GM12891 (cell line): ENCODE data around the gene EFCAB12.

Experiments
- PAX5 ChIP-seq: IDR thresholded peaks from 2 replicates; pipeline ENCODE4 v1.6.1; 2011; ENCODE audit warnings: low read length, moderate library complexity, mild to moderate bottlenecking; ENCODE audit not compliant: insufficient read depth, severe bottlenecking
- POLR2A ChIP-seq: IDR thresholded peaks from 2 replicates; pipeline ENCODE4 v1.6.1; 2011; ENCODE audit warnings: low read depth, low read length, control low read depth
- POLR2AphosphoS5 ChIP-seq: IDR thresholded peaks from 2 replicates; pipeline ENCODE4 v1.6.1; 2011; ENCODE audit warnings: low read depth, low read length, control low read depth
- TAF1 ChIP-seq: IDR thresholded peaks from 2 replicates; pipeline ENCODE4 v1.6.1; 2011; ENCODE audit warnings: low read depth, low read length, control low read depth

DNA sequence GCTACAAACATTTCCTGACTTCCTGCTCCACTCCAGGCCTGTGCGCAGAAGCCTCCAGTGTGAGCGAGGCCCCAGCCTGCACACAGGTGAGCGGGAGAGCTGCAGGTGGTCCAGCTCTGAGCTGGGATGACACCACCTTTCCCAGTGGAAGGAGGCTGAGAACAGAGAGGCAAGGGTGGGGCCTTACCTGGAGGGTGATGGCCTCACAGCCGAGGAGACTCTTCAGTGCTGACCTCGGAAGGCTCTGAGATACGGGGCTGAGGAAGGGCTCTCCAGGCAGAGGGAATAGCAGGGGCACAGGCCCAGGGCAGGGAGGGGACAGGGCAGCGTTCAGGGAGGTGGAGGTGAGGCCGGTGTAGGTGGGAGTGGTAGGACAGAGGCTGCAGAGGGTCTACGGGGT, 70.8 kb downstream of the EFCAB12 start:
- TF ChIP-seq POLR2A (no peak), POLR2AphosphoS5 (no peak), TAF1 (no peak), PAX5 (no peak)
